A673 (cell line): ENCODE results near the gene CUL1.

Source experiments
- EZH2 ChIP-seq: fragments of 200-600 bp; sonication (generic); IDR thresholded peaks from 2 replicates; pipeline ENCODE4 v1.6.1; 2017; ENCODE audit warnings: borderline replicate concordance, low read depth, mild to moderate bottlenecking, mixed read lengths, antibody characterized with exemption, low read length; ENCODE audit not compliant: poor library complexity, severe bottlenecking
- TF ChIP-seq, protein P1 (sequence below): fragments of 300-800, 200-600 bp; sonication (generic); conservative IDR thresholded peaks from 2 replicates; pipeline ENCODE4 v1.5.1; 2017; ENCODE audit warnings: low read depth, mild to moderate bottlenecking, antibody characterized with exemption, low read length, moderate library complexity, mixed read lengths

DNA sequence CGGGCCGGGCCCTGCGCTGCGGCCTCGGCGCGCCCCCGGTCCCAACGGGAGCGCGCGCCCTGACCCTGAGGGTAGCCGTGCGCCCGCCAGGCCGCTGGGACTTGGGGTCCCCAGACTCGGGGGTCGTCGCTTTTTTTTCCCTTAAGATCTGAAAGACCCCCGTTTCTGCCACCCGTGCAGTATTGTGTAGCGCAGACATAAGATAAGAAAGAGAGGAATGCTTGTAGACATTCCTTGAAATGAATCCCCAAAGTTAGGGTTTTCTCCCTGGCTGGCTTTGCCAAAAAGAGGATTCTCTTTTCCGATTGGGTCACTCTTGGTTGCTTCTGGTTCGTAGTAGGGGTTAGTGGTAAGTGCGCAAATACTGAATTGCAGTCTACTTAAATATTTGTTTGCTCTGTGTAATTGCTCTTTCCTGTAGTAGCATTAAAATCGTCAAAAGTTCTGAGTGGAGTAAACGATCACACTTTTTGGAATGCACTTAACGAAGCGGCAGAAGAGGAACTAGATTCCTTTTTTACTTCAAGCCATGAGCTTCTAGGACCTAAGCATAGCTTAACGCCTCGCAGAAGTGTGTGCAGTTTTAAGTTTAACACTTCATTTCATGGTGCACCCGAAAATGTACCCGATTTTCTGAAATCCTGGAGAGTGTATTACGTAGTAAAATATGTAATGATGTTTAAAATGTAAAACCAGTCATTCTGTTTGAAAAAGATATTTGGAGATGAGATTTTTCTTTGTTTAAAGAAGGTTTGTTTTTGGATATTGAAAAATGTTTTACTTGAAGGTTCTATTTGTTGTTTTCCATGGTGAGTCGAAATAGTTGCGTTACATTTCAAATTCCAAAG lies 1.3 kb downstream of the CUL1 start:
- TF ChIP-seq, protein P1, sequence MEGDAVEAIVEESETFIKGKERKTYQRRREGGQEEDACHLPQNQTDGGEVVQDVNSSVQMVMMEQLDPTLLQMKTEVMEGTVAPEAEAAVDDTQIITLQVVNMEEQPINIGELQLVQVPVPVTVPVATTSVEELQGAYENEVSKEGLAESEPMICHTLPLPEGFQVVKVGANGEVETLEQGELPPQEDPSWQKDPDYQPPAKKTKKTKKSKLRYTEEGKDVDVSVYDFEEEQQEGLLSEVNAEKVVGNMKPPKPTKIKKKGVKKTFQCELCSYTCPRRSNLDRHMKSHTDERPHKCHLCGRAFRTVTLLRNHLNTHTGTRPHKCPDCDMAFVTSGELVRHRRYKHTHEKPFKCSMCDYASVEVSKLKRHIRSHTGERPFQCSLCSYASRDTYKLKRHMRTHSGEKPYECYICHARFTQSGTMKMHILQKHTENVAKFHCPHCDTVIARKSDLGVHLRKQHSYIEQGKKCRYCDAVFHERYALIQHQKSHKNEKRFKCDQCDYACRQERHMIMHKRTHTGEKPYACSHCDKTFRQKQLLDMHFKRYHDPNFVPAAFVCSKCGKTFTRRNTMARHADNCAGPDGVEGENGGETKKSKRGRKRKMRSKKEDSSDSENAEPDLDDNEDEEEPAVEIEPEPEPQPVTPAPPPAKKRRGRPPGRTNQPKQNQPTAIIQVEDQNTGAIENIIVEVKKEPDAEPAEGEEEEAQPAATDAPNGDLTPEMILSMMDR, result no peak
- TF ChIP-seq EZH2, result no peak
